GM21526 (cell line): ENCODE measurements around the gene UNC5B.

Experiments
- ATAC-seq: cut with Tn5 transposase; IDR thresholded peaks from one replicate; pipeline ENCODE4 v1.9.1; 2021; ENCODE audit warnings: moderate library complexity; ENCODE audit not compliant: unreplicated experiment, low FRiP score

Gene UNC5B

DNA sequence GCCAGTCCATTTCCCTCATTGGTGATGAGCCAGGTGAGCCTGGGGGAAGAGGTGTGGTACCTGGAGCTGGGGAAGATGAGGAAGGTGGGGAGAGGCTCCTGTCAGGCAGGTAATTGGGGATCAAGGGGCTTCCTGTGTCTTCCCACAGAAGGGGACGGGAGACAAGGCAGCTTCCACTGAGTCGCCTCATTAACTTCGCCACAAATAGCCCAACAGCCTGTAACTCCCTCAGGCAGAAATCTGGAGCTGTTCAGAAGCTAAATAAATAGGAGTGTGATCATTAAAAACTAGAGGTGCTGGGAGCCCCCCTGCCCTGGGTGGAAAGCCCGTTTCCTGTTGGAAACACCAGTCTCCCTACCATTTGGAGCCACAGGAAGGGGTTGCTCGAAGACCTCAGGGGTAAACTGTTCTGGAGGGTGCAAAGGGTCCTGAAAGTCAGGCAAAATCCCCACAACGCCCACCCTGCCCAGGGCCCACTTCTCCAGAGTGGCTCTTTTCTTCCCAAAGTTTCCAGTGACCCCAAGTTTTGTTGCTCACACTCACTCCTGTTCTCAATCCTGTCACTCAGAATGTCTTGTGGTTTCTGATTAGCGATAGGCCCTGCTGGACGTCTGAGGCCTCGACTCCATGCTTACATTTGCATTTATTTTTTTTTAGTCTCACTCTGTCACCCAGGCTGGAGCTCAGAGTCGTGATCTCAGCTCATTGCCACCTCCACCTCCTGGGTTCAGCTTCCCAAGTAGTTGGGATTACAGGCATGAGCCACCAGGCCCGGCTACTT is 25.7 kb downstream of the UNC5B start:
- no peak for ATAC-seq

DNA sequence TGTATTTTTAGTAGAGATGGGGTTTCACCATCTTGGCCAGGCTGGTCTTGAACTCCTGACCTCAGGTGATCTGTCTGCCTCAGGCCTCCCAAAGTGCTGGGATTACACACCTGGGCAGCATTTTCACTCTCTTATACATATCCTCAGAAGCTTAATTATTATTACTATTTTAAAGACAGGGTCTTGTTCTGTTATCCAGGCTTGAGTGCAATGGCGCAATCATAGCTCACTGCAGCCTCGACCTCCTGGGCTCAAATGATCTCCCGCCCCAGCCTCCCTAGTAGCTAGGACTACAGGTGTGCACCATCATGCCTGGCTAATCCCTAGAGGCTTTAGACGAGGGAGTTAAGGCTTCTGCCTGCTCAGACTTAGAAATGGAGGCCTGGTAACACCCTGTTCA is 26.3 kb downstream of the UNC5B start:
- no peak for ATAC-seq

DNA sequence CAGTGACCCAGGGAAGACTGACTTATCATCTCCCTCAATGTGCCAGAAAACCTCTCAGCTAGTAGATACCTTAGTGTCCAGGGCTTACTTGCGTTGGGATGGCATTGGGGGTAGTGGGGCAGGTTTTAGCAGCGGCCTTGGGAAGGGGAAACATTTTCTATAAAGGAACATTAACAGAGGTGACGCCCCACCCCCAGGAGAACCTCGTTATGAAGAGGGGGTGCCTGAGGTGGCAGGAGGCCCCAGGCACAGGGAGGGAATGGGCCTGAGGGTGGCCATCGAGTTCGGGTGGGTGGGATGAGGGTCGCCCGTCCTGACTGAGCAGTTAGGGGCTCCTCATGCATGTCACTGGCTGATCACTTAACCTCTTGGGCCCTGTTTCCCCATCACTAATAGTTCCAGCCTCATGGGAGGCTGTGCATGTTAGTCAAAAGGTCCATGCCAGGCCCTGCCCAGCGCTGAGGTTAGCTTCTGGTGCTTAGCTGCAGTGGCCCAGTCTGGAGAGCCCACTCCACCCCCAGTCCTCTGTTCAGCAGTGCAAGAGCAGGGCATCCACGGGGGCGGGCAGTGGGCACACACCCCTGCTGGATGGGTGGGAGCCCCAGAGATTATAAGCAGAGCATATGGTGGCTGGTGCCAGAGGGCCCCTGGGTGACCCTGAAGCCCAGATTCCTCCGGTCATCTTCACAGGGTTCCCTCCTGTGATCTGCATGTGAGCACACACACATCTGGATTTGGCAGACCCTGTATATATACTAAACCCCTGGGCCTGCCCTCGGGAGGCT is 27.0 kb downstream of the UNC5B start:
- ATAC-seq, result no peak

DNA sequence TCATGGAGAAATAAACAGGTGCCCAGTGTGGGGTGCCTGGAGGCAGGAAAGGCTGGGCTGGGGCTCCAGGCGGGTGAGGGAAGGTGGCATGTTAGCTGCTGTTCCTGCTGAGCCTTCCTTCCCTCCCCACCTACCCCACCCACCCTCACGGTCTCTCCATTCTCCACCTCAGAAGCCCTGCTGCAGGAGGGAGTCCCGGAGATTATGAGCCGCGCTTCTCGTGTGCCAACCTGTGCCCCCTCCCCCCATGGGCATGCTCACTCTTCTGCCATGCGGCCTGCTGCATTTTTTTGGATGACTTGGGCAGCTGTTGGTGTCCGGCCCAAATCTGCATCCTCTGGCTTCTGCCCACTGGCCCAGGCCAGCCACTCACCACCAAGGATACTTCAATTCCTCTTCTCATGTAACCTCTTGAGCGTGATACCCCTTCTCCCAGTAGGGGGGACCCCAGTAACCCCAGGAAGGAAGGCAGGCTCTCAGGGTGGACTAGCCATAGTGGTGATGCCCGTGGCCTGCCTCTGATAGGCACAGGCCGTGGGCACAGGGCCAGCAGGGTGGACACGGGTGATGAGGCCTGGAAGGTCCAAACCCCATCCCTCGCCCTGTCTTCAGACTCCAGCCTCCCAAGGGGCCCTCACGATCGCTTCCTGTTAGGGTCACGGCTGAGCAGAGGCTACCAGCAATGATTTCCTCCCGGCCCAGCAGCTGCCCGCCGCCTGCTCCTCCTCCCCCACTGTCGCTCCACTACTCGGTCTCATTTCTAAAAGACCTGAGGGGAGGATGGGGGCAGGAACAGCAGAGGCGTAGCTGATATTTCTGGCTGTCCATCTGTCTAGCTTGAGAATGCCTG is 27.8 kb downstream of the UNC5B start:
- ATAC-seq, result no peak

DNA sequence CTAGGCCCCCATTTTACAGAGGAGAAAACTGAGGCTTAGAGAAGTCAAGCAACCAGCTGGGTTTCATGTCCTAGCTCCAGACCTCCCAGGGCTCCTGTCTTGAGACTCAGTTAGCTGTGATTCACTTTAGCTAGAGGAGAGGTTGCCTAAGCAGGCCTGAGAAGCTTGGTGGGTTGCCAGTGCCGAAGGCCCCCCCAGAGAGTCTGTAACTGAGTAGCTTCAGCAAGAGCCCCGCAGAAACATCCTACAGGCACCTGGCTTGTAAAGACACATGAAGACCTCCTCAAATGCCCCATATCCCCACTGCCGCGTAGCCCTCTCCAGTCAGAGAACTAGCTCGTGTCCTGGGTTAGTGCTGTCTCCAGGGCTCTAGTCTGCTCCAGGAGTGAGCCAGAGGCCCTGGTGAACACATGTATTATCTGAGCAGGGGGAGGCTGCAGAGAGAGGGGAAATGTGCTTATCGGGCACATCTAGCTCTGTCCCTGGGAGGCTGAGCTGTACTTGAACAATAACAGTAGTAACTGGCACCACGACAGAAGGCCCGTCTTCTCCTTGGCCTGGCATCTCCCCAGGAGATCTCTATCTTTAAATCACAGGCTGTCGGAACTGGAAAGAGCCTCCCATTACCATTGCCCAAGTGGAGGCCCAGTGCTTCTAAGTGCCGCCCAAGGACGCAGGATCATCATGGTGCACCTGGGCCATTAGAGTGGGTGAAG is 28.9 kb downstream of the UNC5B start:
- ATAC-seq, result no peak

DNA sequence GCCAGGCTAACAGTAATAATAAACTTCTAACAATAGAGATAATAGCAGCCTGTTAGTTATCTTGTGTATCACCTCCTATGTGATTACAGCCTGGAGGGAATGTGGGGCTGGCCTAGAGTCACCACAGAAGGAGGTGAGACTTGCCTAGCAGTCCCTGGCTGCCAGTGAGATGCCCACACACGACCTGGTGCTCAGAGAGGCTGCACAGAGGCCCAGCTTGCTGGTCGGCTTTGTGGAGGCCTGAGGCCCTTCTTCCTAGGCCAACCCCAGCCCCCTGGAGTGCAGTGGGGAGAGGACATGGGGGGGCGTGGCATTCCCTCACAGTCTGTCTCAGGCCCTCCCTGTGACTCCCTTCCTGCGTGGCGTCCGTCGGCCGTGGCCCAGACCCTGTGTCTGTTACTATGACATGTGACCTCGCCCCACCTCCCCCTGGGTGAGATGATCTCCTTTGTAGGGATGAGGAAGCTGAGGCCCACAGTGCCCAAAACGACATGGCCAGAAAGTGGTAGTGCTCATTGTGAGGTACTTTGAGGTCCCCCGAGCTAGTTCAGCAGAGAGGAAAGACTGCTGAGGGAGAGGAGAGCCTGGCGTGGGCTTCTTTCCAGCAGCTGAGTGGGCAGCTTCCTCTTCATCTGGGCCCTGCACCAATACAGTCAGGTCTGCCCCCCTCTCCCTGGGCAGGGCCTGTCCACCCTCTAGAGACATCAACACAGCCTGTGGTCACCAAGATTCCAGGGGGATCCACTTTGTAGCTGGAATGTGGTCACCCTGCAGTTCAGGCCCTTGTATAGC is 29.7 kb downstream of the UNC5B start:
- no peak for ATAC-seq

DNA sequence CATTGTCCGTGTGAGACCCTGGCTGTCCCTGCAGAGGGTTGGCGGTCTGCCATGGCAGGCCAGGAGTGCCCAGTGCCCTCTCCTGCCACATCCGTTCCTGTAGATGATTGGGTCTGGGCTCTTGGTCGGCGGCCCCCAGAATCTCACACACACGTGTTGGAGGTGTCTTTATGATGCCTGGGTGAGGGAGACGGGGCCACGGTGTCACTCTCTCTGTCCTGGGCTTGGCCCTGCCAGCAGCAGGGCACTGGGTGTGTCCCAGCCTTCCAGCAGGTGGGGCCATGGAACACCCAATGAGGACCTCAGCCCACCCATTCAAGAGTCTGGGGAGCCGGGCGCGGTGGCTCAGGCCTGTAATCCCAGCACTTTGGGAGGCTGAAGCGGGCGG is 30.2 kb downstream of the UNC5B start:
- ATAC-seq, result no peak

DNA sequence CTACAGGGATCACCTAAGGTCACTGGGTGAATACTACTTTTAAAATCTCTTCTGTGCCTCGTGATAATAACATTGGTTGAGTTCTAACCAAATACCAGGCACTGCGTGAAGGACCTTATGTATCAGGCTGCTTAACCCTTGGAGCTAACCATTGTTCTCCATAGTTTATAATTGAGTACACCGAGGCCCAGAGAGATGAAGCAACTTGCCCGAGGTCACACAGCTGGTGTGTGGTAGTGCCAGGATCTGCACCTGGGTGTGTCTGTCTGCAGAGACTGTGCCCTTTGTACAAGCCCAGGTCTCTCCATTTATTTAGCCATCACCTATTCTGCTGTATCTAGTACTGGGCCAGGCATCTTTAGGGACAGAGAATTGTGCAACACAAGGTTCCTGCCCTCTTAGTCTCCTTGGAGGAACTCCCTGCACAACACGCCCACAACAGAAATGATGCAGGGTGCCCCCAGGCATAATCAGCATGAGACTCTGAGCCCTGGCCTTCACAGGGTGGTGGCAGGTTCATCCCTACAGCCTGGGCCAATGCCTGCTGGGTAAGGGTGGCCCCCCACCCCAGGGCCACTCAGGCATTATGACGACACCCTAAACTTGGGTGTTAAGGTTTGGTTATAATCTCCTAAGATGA is 31.5 kb downstream of the UNC5B start:
- no peak for ATAC-seq

DNA sequence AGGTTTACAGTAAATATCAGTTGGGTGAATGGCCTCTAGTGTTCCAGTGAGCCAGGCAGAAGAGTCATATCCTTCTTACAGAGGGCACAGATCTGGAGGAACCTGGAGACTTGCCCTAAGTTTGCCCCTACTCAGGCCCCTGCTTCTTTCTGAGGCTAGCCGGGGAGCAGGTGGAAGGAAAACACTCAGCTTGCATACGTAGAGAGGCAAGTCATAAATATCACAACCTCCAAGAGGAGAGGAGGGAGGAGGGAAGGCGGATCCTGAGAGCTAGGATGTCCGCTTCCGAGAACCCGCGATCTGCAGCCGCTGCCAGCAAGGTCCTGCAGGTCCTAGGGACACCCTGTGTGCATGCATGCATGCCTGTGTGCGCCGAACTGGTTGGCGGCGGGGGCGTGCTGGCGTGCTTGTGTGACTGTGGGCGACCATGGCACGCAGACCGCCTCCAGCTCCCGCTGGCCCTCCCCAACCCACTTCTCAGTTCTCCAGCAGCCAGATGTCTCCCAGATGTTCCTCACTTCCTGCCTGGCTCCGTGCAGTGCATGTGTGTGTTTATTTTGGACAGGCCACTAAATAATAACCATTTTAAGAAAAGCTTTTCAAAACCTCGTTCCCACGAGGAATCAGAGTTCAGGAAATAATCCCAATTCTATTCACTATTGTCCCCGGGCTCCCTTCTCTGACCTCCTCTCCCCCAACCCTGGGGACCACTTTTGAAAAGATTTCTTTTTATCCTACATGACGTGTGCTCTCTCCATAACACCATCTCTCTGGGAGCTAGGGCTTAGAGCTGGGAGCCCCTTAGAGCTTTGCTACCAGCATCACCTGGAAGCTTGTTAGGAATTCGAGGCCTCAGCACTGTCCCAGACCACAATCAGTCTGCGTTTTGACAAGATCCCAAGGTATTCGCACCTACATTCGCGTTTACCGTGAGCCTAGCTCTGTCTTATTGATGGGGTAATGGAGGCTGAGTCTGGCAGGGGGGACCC is 32.4 kb downstream of the UNC5B start:
- no peak for ATAC-seq

DNA sequence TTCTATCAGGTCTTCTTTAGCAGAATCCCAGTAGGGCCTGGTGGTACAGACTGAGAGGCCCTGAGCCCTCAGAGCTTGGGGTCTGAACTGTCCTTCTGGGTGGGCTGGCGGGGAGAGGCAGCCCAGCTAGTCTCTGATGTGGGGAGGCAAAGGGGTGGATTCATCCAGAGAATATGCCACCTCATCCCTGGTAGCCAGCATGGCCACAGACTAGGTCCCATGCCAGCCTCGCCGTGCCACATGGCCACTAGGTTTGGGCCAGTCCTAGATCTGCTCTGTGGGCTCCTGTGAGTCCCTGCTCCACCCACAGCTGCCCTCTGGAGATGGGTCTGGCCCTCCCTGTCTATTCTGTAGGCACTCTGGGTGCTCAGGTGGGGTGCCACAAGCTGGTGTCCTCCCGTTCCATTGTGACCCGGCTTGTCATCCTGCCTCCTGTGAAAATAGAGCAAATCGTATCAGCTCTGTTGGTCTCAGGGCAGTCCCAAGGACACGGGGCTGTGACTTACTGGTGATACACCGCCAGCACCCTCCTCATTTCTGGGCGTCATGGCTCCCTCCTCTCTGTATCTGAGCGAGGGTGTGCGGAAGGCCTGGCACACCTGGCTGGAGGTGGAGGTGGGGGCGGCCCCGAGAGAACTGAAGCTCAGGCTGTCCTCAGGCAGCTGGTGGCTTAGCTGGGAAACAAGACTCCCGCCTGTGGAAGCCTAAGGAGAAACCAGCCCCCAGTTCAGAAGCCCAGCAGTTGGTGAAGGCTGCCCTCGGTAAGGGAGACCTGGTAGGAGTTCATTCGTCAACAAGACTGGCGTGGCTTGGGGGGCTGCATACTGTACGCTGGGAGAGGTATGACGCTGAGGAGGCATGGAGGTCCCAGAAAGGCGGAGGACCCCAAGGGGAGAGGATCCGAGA is 33.3 kb downstream of the UNC5B start:
- no peak for ATAC-seq

DNA sequence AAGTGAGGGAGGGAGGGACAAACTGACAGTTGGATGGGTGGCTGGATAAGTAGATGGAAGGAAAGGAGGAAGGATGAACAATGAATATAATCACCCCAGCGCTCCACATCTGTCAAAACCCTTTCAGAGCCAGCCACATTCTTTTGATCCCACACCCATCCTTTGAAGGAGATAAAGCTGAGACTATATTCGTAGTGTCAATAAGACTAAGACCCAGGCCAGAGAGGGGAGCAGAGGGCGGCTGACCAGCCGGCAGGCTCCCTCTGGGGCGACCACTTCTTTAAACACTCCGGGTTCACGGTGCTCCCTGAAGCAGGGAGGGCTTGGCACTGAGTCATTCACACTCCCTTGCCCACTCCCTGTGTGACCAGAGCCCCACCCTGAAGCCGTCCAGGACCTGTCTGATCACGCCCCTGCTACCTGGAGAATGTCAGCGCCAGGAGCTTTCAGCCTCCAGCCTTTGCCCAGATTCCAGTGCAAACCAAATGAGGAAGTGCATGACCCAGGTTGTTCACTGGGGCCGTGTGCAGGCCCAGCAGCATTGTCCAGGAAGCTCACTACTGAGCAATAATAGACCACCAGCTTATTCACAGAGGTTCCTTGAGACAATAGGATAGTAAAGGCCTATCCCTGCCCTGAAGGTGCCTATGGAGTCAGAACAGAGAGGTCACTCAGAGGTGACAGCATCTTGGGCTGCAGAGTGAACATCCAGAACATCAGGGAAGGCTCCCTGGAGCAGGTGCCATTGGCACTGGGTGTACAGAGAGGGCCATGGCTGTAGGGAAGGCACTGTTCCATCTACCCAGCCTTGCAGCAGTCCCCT is 34.4 kb downstream of the UNC5B start:
- ATAC-seq, result no peak

DNA sequence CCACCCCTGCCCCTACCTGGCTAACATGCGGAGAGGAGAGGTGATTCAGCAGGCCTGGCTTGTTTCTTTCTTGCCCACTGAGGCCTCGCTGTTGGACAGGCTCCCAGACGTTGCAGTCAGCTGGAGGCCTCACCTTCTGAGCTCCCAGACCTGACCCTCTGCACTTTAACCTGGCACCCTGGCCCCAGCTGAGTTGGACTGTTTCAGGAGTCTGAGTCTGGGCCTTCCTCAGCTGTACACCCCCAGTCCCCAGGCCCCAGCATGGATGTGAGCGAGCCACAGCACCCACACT is 35.0 kb downstream of the UNC5B start:
- no peak for ATAC-seq

DNA sequence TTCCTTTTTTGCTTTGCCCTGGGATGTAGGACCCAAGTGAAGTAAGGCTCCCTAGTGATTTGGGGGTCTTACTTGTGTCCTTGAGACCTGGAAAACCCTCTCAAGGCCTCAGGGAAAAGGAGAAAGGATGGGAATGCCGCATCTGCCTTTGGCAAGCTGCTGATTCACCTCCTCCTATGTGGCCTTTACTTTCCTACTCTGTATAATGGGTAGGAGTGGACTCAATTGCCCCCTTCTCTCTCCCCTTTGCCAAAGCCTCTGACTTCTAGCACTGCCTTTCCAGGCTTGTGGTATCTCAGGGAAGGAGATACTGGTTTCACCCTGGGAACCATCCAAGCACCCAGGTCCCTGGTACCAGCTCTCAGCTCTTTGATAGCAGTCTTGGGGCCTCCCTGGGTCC is 35.4 kb downstream of the UNC5B start:
- no peak for ATAC-seq

DNA sequence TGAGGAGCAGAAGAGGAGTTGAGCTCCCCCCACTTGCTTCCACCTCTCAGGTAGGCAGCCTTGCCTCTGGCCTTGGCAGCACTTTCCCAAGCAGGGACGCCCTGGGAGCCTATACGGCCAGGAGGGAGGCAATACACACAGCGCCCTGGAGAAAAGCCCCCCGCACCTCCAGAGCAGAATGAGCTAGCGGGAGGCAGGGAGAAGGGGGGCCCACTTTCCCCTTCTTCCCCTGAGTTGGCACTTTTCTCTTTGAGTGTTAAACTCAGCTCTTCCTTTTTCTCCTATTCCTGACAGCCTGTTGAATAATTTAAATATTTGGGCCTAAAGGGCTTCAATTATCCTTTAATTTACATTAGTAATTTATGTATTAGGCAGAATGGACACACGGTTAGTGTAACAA is 35.8 kb downstream of the UNC5B start:
- no peak for ATAC-seq

DNA sequence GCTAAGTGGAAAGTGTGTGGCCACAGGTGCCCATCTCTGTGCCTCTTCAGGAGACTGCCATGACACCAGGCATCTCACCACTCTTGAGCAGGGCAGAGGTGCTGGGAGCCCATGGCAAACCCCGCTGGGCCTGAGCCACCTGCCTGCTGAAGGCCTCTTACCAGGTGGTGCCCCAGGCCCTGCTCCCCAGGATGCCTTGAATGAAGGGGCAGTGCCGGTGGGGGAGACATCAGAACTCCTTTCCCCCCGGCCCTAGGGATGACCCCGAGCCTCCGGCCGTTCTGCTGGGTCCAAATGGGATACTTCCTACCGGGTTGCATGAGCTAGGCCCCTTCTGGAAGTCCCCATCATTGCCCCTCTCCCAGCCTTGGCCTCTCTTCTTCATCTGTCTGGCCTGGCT is 37.6 kb downstream of the UNC5B start:
- no peak for ATAC-seq

DNA sequence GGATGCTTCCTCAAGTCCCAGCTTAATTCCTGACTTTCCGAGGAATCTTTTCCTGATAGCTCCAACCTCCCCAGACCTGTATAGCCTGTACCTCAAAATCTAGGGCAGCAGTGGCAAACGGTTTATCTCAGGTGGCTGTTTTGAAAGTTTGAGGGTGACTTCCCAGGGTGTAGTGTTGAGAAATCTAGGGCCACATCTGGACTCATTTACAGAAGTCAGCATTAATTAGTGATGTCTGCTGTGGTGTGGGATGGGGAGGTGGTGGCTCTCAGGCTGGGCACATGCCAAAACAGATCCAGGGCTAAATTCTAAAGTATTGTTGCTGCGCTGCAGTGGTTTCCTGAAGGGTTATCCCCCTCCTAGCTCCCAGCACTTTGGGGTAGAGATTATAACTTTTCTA is 38.0 kb downstream of the UNC5B start:
- no peak for ATAC-seq

DNA sequence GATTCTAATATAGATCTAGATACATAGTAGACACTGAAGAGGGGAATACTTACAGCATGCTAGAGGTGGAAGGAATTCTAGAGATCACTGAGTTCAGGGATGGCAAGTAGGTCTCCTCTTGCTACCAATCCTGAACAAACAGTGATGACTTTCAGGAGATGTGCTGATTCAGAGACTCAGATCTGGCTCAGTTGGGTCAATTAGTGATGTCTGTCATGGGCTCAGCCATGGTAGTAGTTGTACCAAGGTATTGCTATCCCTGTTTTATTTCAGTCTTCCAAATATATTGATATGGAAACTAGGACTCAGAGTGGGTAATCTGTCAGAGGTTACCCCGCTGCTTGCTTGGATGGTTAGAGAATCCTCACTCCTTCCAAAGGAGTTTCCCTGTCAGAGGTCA is 38.5 kb downstream of the UNC5B start:
- no peak for ATAC-seq
